IPS-18a (cell line): ENCODE results near the gene LEUTX.
A peak's percentile ranks its signal among the peaks of the same experiment; 100 is the strongest.

Source experiments
- H3K27ac ChIP-seq: one replicate; pipeline ENCODE4 v1.5.1; 2013; ENCODE audit warnings: low read length
- H3K27me3 ChIP-seq: one replicate; pipeline ENCODE4 v1.6.1; 2013; ENCODE audit warnings: mild to moderate bottlenecking, low read length; ENCODE audit not compliant: control insufficient read depth, insufficient read depth
- H3K36me3 ChIP-seq: one replicate; pipeline ENCODE4 v1.6.1; 2013; ENCODE audit warnings: low read depth, low read length; ENCODE audit not compliant: control insufficient read depth
- H3K4me1 ChIP-seq: one replicate; pipeline ENCODE4 v1.6.1; 2013; ENCODE audit warnings: low read depth, low read length; ENCODE audit not compliant: control insufficient read depth
- H3K4me3 ChIP-seq: one replicate; pipeline ENCODE4 v1.5.1; 2013; ENCODE audit warnings: low read length
- H3K9ac ChIP-seq: one replicate; pipeline ENCODE4 v1.6.1; 2013; ENCODE audit warnings: mild to moderate bottlenecking, low read length, moderate library complexity
- H3K9me3 ChIP-seq: one replicate; pipeline ENCODE4 v1.6.1; 2013; ENCODE audit warnings: low read depth, low read length; ENCODE audit not compliant: control insufficient read depth

LEUTX gene

GRCh38 chr19:39834287-39834841 is 55.7 kb downstream of the LEUTX start:
- Histone ChIP-seq H3K36me3 (peaks cover 60% of the 10 kb centered on the region), H3K9me3 (no peaks in the 10 kb centered on the region), H3K27ac (no peak overlapping the region), H3K9ac (no peak overlapping the region), H3K4me3 (peak overlapping the region; percentile 86), H3K4me1 (peaks cover 9% of the 10 kb centered on the region), H3K27me3 (no peaks in the 10 kb centered on the region)
